Skin epidermis (tissue), 12 donors: Measurements from ENCODE around the gene CCL20.
A peak's percentile ranks its signal among the peaks of the same experiment; 100 is the strongest.

Source experiments
- H3K27ac ChIP-seq, 21 experiments: fragments of 200-600 bp; sonication (generic) in 11 of 21; one replicate each; pipeline ENCODE4 v1.5.0; 2020; ENCODE audit warnings: mild to moderate bottlenecking in 3 of 21, inconsistent platforms in 2 of 21, moderate library complexity in 2 of 21
- H3K4me3 ChIP-seq, 7 experiments: fragments of 200-600 bp; sonication (generic) in 2 of 7; one replicate each; pipeline ENCODE4 v1.5.0; 2020; ENCODE audit warnings: inconsistent platforms in 2 of 7, mild to moderate bottlenecking in 2 of 7, moderate library complexity in 1 of 7

Gene CCL20

GRCh38 chr2:227864161-227864756 is 50.6 kb downstream of the CCL20 start:
- H3K27ac ChIP-seq, result peak overlapping the region in 1 of 21 experiments; percentile 54
- H3K4me3 ChIP-seq, result no peak overlapping the region

GRCh38 chr2:227865291-227865690 is 51.6 kb downstream of the CCL20 start:
- no peak overlapping the region for H3K27ac ChIP-seq
- H3K4me3 ChIP-seq, result no peak overlapping the region
